Measurements from ENCODE around the gene PPP6R1. TPM values are rescaled to one million over a fixed set of nuclear protein-coding genes. Genes with fewer than 3 reads are reported as not detected.

The PPP6R1 gene
- total RNA-seq, 4 donors from 2014 or later: 14.6 to 47.9 (median 39.6) TPM

GRCh38 chr19:55305983-55306562, 47.3 kb upstream of the PPP6R1 start:
- intact Hi-C loops (cut with DNase I; ENCODE audit: low total_unique reads) (no loop called here), in situ Hi-C loops (cut with MboI; ENCODE audit: low sequenced_read_pairs in 4 of 4) (no loop called here)
- Histone ChIP-seq H3K27me3 (no peaks in the 10 kb centered on the region), H3K36me3 (no peaks in the 10 kb centered on the region), H3K9me3 (no peaks in the 10 kb centered on the region), H3K27ac (no peak overlapping the region), H3K4me3 (no peak overlapping the region), H3K4me1 (peaks cover 0 to 4% of the 10 kb centered on the region in 2 donors)
- TF ChIP-seq, protein P1, sequence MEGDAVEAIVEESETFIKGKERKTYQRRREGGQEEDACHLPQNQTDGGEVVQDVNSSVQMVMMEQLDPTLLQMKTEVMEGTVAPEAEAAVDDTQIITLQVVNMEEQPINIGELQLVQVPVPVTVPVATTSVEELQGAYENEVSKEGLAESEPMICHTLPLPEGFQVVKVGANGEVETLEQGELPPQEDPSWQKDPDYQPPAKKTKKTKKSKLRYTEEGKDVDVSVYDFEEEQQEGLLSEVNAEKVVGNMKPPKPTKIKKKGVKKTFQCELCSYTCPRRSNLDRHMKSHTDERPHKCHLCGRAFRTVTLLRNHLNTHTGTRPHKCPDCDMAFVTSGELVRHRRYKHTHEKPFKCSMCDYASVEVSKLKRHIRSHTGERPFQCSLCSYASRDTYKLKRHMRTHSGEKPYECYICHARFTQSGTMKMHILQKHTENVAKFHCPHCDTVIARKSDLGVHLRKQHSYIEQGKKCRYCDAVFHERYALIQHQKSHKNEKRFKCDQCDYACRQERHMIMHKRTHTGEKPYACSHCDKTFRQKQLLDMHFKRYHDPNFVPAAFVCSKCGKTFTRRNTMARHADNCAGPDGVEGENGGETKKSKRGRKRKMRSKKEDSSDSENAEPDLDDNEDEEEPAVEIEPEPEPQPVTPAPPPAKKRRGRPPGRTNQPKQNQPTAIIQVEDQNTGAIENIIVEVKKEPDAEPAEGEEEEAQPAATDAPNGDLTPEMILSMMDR (IDR thresholded peaks at IDR 0.05 in 4 of 5, conservative IDR thresholded peaks at IDR 0.05 in 1 of 5): no peak
- TF ChIP-seq POLR2A (IDR thresholded peaks at IDR 0.05): no peak
- DNase-seq: no peak
- ATAC-seq: no peak

GRCh38 chr19:55305491-55305890, 46.7 kb upstream of the PPP6R1 start:
- no peak overlapping the region for H3K4me3 ChIP-seq
- H3K9me3 ChIP-seq: no peaks in the 10 kb centered on the region
- peak; percentile 62 to 70 for ATAC-seq
- no peaks in the 10 kb centered on the region for H3K27me3 ChIP-seq
- peak; percentile 24 to 38 for DNase-seq
- TF ChIP-seq POLR2A (IDR thresholded peaks at IDR 0.05): no peak
- TF ChIP-seq, protein P1 (IDR thresholded peaks at IDR 0.05 in 4 of 5, conservative IDR thresholded peaks at IDR 0.05 in 1 of 5): no peak
- in situ Hi-C loops (cut with MboI; ENCODE audit: low sequenced_read_pairs in 4 of 4): no loop called here
- H3K4me1 ChIP-seq: peaks cover 0 to 4% of the 10 kb centered on the region in 2 donors
- H3K27ac ChIP-seq: no peak overlapping the region
- H3K36me3 ChIP-seq: no peaks in the 10 kb centered on the region
- intact Hi-C loops (cut with DNase I; ENCODE audit: low total_unique reads): no loop called here

- intact Hi-C loops (cut with DNase I; ENCODE audit: low total_unique reads) (no loop called here), in situ Hi-C loops (cut with MboI; ENCODE audit: low sequenced_read_pairs in 4 of 4) (no loop called here)
- TF ChIP-seq, protein P1 (IDR thresholded peaks at IDR 0.05 in 4 of 5, conservative IDR thresholded peaks at IDR 0.05 in 1 of 5): no peak
- no peak for TF ChIP-seq POLR2A (IDR thresholded peaks at IDR 0.05)
- H3K4me3 ChIP-seq: no peak overlapping the region
- DNase-seq (no peak), ATAC-seq (no peak)
- peaks cover 0 to 4% of the 10 kb centered on the region in 2 donors for H3K4me1 ChIP-seq
- no peaks in the 10 kb centered on the region for H3K36me3 ChIP-seq
- H3K27ac ChIP-seq: no peak overlapping the region
- H3K27me3 ChIP-seq: no peaks in the 10 kb centered on the region
- H3K9me3 ChIP-seq: no peaks in the 10 kb centered on the region
Observed at GRCh38 chr19:55304980-55305379, 46.2 kb upstream of the PPP6R1 start.

DNA sequence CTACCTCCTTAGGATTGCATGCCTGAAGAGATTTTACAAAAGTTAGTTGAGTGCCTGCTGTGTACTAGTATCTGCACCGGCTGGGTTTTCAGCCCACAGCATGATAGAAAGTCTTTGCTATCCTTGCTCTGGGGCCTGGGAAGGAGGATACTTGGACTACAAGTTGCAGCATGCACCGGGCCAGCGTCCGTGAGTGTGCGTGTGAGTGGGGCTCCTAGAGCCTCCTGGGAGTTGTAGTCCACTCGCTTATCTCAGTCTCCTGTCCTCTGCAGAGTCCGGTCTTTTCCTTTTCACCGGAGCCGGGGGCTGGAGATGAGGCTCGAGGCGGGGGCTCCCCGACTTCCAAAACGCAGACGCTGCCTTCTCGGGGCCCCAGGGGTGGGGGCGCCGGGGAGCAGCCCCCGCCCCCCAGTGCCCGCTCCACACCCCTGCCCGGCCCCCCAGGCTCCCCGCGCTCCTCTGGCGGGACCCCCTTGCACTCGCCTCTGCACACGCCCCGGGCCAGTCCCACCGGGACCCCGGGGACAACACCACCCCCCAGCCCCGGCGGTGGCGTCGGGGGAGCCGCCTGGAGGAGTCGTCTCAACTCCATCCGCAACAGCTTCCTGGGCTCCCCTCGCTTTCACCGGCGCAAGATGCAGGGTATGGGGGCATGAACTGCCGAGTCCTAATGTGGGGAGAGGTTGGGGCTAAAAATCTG, 45.6 kb upstream of the PPP6R1 start:
- DNase-seq: peak in 1 of 2 donors; percentile 55
- intact Hi-C loops (cut with DNase I; ENCODE audit: low total_unique reads): no loop called here

More for the DNA sequence above, 45.6 kb upstream of the PPP6R1 start:
- TF ChIP-seq POLR2A (IDR thresholded peaks at IDR 0.05): no peak
- TF ChIP-seq, protein P1 (IDR thresholded peaks at IDR 0.05 in 4 of 5, conservative IDR thresholded peaks at IDR 0.05 in 1 of 5): no peak
- Histone ChIP-seq H3K4me1 (peaks cover 0 to 4% of the 10 kb centered on the region in 2 donors), H3K27me3 (no peaks in the 10 kb centered on the region), H3K36me3 (no peaks in the 10 kb centered on the region), H3K27ac (peak overlapping the region in 1 of 4 donors; percentile 13), H3K4me3 (no peak overlapping the region), H3K9me3 (no peaks in the 10 kb centered on the region)
- ATAC-seq: peak in 1 of 2 donors; percentile 72
- in situ Hi-C loops (cut with MboI; ENCODE audit: low sequenced_read_pairs in 4 of 4): no loop called here

All from gastrocnemius medialis (tissue), 4 donors.